HG02623 (cell line): ENCODE data around the gene PTPRD.

Source experiments
- ATAC-seq: cut with Tn5 transposase; IDR thresholded peaks from one replicate; pipeline ENCODE4 v1.9.1; 2021; ENCODE audit warnings: moderate library complexity; ENCODE audit not compliant: unreplicated experiment

PTPRD gene

GRCh38 chr9:9790216-9790872, 822.5 kb downstream of the PTPRD start:
- ATAC-seq: peak; percentile 62

DNA sequence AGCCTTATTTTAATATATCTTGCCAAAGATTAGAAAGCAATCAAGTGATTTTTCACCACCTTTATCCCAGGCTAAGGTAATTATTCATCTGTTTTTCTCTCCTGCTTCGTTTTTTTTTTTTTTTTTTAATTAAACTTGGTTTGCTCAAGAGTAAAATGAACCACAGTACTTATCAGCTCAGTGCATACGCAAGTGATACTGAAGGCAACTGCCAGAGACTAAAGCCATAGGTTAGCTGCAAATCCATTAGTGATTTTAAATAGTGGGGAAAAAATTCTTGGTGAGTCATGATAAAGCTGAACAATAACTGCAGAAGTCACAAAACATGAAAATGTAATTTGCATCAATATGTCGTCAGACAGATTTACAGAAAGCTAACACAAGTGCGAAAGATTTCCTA, 829.1 kb downstream of the PTPRD start:
- ATAC-seq: no peak

DNA sequence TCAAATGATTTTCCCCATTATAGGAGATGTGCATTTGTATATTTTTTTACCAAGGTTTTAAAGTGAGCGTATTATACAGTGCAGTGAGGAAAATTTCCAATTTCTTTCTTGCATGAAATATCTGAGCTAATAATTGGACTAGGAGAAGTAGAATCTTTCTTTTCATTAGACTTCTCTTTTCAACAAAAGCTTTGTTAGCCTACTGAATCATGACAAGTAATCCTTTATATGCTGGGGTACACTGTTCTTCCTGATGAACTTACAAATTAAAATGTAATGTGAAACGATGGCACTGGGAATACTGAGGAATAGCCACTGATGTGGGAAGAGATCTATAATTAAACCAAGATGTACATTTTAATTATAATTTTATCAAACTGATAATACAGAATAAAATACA, 829.6 kb downstream of the PTPRD start:
- no peak for ATAC-seq

DNA sequence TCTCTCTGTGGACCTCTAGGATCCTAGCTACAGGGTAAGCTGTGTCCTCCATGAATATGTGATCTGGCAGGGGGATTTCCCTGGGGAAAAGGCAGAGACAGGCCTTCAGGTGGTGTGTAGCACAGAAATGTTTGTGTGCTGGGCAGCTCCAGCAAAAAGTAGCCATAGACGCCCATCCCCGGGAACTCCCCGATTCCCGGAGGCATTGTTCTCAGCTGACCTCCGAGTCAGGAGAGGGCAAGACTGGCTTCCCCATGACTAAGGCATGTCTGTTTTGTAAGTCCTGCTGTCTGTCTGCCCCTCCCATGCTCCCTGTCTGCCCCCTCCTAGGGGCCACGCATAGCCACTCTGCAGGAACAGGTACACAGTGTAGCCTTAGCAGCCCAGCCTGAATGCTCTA, 834.5 kb downstream of the PTPRD start:
- ATAC-seq: no peak

GRCh38 chr9:9774471-9774870, 838.3 kb downstream of the PTPRD start:
- no peak for ATAC-seq

GRCh38 chr9:9771314-9771713, 841.5 kb downstream of the PTPRD start:
- ATAC-seq: no peak

DNA sequence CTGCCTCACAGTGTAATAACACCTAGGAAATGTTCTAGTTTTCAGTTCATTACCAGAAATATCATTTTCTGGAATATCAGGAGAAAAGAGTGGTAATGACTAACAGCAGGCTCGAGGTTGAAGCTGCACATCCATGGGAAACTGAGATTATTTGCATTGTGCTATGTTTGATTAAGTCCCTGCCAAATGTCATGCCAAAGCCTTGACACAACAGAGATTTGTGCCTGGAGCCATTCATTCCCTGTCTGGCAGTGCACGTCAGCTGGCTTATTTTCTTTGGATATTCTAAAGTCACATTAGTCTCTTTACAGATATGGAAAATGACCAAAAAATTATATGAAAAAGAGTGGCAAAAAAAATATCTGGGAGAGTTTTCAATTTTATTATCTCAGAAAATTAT, 848.0 kb downstream of the PTPRD start:
- no peak for ATAC-seq

- no peak for ATAC-seq
Measured at GRCh38 chr9:9754186-9754585, 858.6 kb downstream of the PTPRD start.

GRCh38 chr9:9753266-9753665, 859.5 kb downstream of the PTPRD start:
- no peak for ATAC-seq

- ATAC-seq: no peak
Measured at GRCh38 chr9:9752722-9753121, 860.1 kb downstream of the PTPRD start.

DNA sequence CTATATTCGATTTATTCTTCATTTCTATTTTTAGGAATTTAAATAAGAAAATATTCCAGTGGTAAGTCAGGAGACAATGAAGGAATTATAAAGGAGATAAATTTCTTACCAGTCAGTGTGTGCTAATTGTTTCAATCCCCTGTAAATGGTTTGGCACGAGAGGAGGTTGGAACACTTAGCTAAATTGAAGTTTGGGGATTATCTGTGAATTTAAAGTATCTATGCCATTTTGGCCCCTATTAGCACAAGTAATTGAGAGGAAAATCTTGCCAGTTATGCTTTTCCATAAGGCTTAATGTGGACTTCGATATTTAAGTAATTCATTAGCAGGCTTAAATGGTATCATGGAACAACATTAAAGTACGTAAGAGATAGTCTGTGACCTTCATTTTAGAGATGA, 860.8 kb downstream of the PTPRD start:
- no peak for ATAC-seq

- no peak for ATAC-seq
Measured at GRCh38 chr9:9750719-9751118, 862.1 kb downstream of the PTPRD start.

- no peak for ATAC-seq
Measured at GRCh38 chr9:9749591-9749990, 863.2 kb downstream of the PTPRD start.

DNA sequence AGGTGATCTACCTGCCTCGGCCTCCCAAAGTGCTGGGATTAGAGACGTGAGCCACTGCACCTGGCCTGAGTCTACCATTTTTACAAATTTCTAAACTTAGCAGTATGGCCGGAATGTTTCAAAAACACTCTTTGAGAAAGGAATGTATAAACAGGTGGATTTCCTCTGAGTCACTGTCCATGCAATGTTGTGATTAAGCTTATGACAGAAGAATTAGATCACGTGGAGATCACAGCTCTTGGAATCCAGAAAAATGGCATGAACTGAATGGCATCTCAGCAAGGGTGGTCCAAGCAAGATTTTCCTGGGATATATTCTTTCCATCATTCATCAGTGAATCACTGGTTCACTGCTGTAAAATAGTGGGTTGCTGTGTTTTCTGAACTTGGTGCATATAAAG, 865.0 kb downstream of the PTPRD start:
- ATAC-seq: no peak

- no peak for ATAC-seq
Measured at GRCh38 chr9:9746826-9747225, 866.0 kb downstream of the PTPRD start.

DNA sequence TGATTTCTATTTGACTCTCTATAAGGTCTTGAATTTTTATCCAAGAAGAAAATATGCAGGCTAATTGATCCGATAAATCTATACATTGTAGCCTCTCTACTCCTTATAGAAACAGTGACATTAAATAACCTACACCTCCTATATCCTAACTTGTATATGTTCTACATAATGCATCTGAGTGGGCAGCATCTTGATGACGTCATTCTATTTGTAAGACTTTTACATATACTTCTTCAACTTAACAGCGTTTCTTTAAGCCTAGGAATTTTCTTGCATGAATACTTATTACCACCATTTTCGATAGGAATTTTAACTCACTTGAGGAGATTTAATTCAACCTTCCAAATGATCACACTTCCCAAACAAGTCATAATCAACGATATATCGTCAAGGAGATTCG, 869.0 kb downstream of the PTPRD start:
- ATAC-seq: no peak

DNA sequence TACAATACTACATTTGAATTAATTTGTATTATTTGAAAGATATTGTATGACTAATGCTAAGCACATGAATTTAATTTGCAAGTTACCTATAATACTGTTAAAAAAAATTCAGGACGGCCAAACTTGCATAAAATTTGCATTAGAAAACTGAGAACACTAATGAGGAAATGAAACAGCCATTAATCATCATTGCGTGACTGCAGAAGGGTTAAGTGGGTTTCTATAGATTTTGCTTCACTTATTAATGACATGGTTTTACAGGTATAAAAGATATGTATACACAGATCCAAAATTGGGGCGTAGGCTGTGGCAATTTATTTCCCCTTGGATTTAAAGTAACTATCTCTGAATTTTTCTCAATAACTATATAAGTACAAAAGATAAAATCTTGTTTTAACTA, 882.6 kb downstream of the PTPRD start:
- ATAC-seq: peak; percentile 50

DNA sequence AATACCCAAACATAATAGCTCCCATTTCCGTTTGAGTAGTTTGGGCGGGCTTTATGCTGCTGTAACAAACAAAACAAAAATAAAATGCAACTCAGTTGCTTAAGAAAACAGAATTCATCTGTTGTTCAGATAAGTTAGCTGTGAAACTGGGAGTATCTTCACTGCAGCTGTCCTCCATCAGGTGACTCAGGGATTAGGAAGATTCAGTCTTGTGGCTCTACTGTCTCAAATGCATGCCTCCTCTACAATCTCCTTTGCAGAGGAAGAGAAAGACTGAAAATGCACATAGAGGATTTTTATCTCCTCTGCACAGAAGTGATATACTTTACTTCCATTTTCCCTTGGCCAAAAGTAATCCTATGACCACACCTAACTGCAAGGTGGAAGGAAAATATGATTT, 883.7 kb downstream of the PTPRD start:
- no peak for ATAC-seq

GRCh38 chr9:9719373-9720112, 893.3 kb downstream of the PTPRD start:
- ATAC-seq: no peak

DNA sequence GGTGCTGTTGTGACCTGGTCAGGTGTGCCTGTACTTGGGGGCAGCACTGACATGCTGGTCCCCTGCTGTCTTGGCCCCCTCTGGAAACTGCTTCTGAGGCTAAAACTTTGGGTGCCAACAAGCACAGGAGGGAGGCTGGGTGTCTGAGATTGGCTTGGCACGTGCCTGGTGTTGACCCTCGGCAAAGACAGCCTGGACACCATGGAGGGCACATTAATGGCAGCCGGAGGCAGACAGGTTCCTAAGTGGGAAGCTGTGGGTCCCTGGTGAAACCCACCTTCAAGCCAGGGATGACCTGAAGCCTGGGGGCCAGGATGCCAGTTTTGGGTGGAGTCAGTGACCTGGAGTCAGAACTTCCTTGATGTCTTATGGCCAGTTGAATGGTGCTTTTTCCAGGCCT, 894.1 kb downstream of the PTPRD start:
- ATAC-seq: no peak

GRCh38 chr9:9679433-9679832, 933.4 kb downstream of the PTPRD start:
- no peak for ATAC-seq

DNA sequence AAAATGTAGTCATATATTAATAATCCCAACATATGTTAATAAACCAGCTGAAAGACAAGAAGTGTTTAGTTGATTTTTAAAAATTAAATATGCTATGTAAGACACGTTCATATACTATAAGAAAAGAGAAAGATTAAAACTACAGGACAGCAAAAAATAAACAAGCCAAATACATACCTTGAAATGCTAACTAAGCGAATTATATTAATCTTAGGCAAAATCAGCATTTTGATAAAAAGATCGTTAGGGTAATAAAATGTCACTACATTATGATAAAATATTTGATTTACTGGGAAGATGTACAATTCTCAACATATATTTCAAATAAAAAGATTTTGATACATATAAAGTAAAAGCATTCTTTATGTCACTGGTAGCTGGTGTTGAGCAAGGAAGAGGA, 938.3 kb downstream of the PTPRD start:
- ATAC-seq: no peak

DNA sequence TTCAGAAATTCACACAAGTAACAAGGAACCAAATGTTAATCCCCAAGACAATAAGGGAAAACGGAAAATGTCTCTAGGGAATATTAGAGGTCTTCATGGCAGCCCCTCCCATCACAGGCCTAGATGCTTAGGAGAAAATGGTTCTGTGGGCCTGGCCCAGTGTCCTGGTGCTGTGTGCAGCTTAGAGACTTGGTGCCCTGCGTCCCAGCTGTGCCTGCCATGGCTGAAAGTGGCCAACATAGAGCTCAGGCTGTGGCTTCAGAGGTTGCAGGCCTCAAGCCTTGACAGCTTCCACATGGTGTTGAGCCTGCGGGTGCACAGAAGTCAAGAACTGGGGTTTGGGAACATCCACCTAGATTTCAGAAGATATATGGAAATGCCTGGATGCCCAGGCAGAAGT, 942.3 kb downstream of the PTPRD start:
- ATAC-seq: no peak
